ENCODE measurements around the gene NPL. TPM values are rescaled to one million over a fixed set of nuclear protein-coding genes. Genes with fewer than 3 reads are reported as not detected.

NPL gene
- total RNA-seq, 3 donors from 2014 or later (not counting 1 experiment from before 2014, with no cell fraction given), result 5.2 to 10.6 (median 6.8) TPM

GRCh38 chr1:182771187-182771984 is 18.2 kb upstream of the NPL start:
- H3K4me1 ChIP-seq (ENCODE audit: control insufficient read depth, insufficient read depth, low read length), result no peaks in the 10 kb centered on the region
- Mint-ChIP-seq H3K9me3 (no peaks in the 10 kb centered on the region), H3K36me3 (no peaks in the 10 kb centered on the region), H3K27me3 (ENCODE audit: low read depth in 2 of 2) (peaks cover 27 to 41% of the 10 kb centered on the region in 2 donors), H3K27ac (no peak overlapping the region), H3K4me3 (no peak overlapping the region), H3K4me1 (no peaks in the 10 kb centered on the region)
- no peaks in the 10 kb centered on the region for H3K36me3 ChIP-seq (ENCODE audit: control insufficient read depth, insufficient read depth, low read length)
- H3K4me3 ChIP-seq (ENCODE audit: low read length), result no peak overlapping the region
- DNase-seq (no peak), ATAC-seq (no peak)
- WGBS (ENCODE audit: insufficient coverage), result 77% methylated on average over 3 of the region's 4 CpGs
- no peaks in the 10 kb centered on the region for H3K27me3 ChIP-seq (ENCODE audit: control insufficient read depth, insufficient read depth, low read length)
- no peak for TF ChIP-seq CTCF (IDR thresholded peaks at IDR 0.05)
- no peak overlapping the region for H3K27ac ChIP-seq (ENCODE audit: low read length)
- H3K9me3 ChIP-seq (ENCODE audit: control insufficient read depth, insufficient read depth, low read length), result no peaks in the 10 kb centered on the region
- intact Hi-C loops (cut with micrococcal nuclease), result no loop called here

- Mint-ChIP-seq H3K36me3 (no peaks in the 10 kb centered on the region), H3K9me3 (no peaks in the 10 kb centered on the region), H3K4me3 (no peak overlapping the region), H3K4me1 (peaks cover 7% of the 10 kb centered on the region in 2 donors), H3K27me3 (ENCODE audit: low read depth in 2 of 2) (peaks cover 17 to 22% of the 10 kb centered on the region in 2 donors), H3K27ac (no peak overlapping the region)
- H3K36me3 ChIP-seq (ENCODE audit: control insufficient read depth, insufficient read depth, low read length), result no peaks in the 10 kb centered on the region
- no peaks in the 10 kb centered on the region for H3K9me3 ChIP-seq (ENCODE audit: control insufficient read depth, insufficient read depth, low read length)
- no peak overlapping the region for H3K27ac ChIP-seq (ENCODE audit: low read length)
- intact Hi-C loops (cut with micrococcal nuclease), result no loop called here
- DNase-seq (no peak), ATAC-seq (no peak)
- H3K27me3 ChIP-seq (ENCODE audit: control insufficient read depth, insufficient read depth, low read length), result no peaks in the 10 kb centered on the region
- TF ChIP-seq CTCF (IDR thresholded peaks at IDR 0.05), result no peak
- H3K4me1 ChIP-seq (ENCODE audit: control insufficient read depth, insufficient read depth, low read length), result no peaks in the 10 kb centered on the region
- no peak overlapping the region for H3K4me3 ChIP-seq (ENCODE audit: low read length)
These were observed 12.2 kb upstream of the NPL start for GRCh38 chr1:182777386-182777785.

- Mint-ChIP-seq H3K9me3 (no peaks in the 10 kb centered on the region), H3K27ac (no peak overlapping the region), H3K4me1 (peaks cover 7 to 10% of the 10 kb centered on the region in 2 donors), H3K4me3 (no peak overlapping the region), H3K36me3 (no peaks in the 10 kb centered on the region), H3K27me3 (ENCODE audit: low read depth in 2 of 2) (peaks cover 19 to 21% of the 10 kb centered on the region in 2 donors)
- TF ChIP-seq CTCF (IDR thresholded peaks at IDR 0.05), result no peak
- 91% methylated on average over 2 of the region's 2 CpGs for WGBS (ENCODE audit: insufficient coverage)
- Histone ChIP-seq H3K27me3 (ENCODE audit: control insufficient read depth, insufficient read depth, low read length) (no peaks in the 10 kb centered on the region), H3K36me3 (ENCODE audit: control insufficient read depth, insufficient read depth, low read length) (no peaks in the 10 kb centered on the region), H3K4me1 (ENCODE audit: control insufficient read depth, insufficient read depth, low read length) (no peaks in the 10 kb centered on the region), H3K4me3 (ENCODE audit: low read length) (no peak overlapping the region), H3K9me3 (ENCODE audit: control insufficient read depth, insufficient read depth, low read length) (no peaks in the 10 kb centered on the region), H3K27ac (ENCODE audit: low read length) (no peak overlapping the region)
- DNase-seq (no peak), ATAC-seq (no peak)
- intact Hi-C loops (cut with micrococcal nuclease), result no loop called here
These were observed 10.7 kb upstream of the NPL start for GRCh38 chr1:182778862-182779261.

DNA sequence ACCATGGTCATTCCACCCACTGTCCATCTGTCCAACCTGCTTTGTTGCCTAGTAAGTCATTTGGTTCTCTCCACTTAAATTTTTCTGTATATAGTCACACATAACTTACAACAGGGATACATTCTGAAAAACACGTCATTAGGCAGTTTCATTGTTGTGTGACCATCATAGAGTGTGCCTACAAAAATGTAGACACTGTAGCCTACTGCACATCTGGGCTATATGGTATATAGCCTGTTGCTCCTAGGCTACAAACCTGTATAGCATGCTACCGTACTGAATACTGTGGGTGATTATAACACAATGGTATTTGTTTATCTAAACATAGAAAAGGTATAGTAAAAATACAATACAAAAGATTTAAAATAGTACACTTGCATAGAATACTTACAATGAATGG is 10.0 kb upstream of the NPL start:
- H3K27ac Mint-ChIP-seq, result no peak overlapping the region
- Histone ChIP-seq H3K27ac (ENCODE audit: low read length) (no peak overlapping the region), H3K9me3 (ENCODE audit: control insufficient read depth, insufficient read depth, low read length) (no peaks in the 10 kb centered on the region), H3K4me1 (ENCODE audit: control insufficient read depth, insufficient read depth, low read length) (no peaks in the 10 kb centered on the region), H3K27me3 (ENCODE audit: control insufficient read depth, insufficient read depth, low read length) (no peaks in the 10 kb centered on the region), H3K36me3 (ENCODE audit: control insufficient read depth, insufficient read depth, low read length) (no peaks in the 10 kb centered on the region), H3K4me3 (ENCODE audit: low read length) (no peak overlapping the region)
- TF ChIP-seq CTCF (IDR thresholded peaks at IDR 0.05), result no peak
- H3K4me1 Mint-ChIP-seq, result peaks cover 7 to 10% of the 10 kb centered on the region in 2 donors
- 71% methylated on average over 1 of the region's 2 CpGs for WGBS (ENCODE audit: insufficient coverage)
- no peak for DNase-seq
- intact Hi-C loops (cut with micrococcal nuclease), result no loop called here
- H3K27me3 Mint-ChIP-seq (ENCODE audit: low read depth in 2 of 2), result peaks cover 12 to 15% of the 10 kb centered on the region in 2 donors
- no peaks in the 10 kb centered on the region for H3K36me3 Mint-ChIP-seq
- no peak for ATAC-seq
- no peaks in the 10 kb centered on the region for H3K9me3 Mint-ChIP-seq
- H3K4me3 Mint-ChIP-seq, result no peak overlapping the region

All from natural killer cell (primary cell).